WTC11 (cell line): Measurements from ENCODE around the gene AGAP1. TPM values are rescaled to one million over a fixed set of nuclear protein-coding genes. Genes with fewer than 3 reads are reported as not detected.
A peak's percentile ranks its signal among the peaks of the same experiment; 100 is the strongest.

Source experiments
- ATAC-seq: fragments of 200-7000 bp; cut with Tn5 transposase; 2 replicates; pipeline ENCODE4 v1.10.0; 2021; ENCODE audit warnings: mild to moderate bottlenecking, moderate library complexity
- CTCF ChIA-PET: fragments of 300-600 bp; sonication (Branson Sonifier 250); formaldehyde crosslinking; loops from one replicate; lab custom pipeline; 2021; ENCODE audit warnings: antibody characterized with exemption; lab: Charles Lee
- POLR2A ChIA-PET: fragments of 350-600 bp; sonication (Branson Sonifier 250); formaldehyde crosslinking; loops from one replicate; lab custom pipeline; 2021; ENCODE audit warnings: antibody characterized with exemption; lab: Charles Lee
- DNase-seq: peaks from one replicate; pipeline ENCODE4 v3.0.0; 2021; ENCODE audit warnings: low spot score
- H3K27ac Mint-ChIP-seq: 2 replicates; pipeline ENCODE4 v1.8.0; 2021; ENCODE audit warnings: mixed read lengths
- H3K27me3 Mint-ChIP-seq: 2 replicates; pipeline ENCODE4 v1.8.0; 2021; ENCODE audit warnings: low read depth, mild to moderate bottlenecking, moderate library complexity, mixed read lengths
- H3K36me3 Mint-ChIP-seq: 2 replicates; pipeline ENCODE4 v1.8.0; 2021; ENCODE audit warnings: mixed read lengths
- H3K4me1 Mint-ChIP-seq: 2 replicates; pipeline ENCODE4 v1.8.0; 2022; ENCODE audit warnings: mixed read lengths
- H3K4me3 Mint-ChIP-seq: 2 replicates; pipeline ENCODE4 v1.8.0; 2021; ENCODE audit warnings: mild to moderate bottlenecking, moderate library complexity, mixed read lengths
- H3K9me3 Mint-ChIP-seq: 2 replicates; pipeline ENCODE4 v1.8.0; 2021; ENCODE audit warnings: mixed read lengths
- ARID4B ChIP-seq: sonication (generic); formaldehyde crosslinking; IDR thresholded peaks from 2 replicates; pipeline ENCODE4 v1.8.0; 2023; ENCODE audit warnings: missing genetic modification reagents, mild to moderate bottlenecking, borderline replicate concordance
- CDX4 ChIP-seq: fragments of 250-450 bp; sonication (Bioruptor Pico); IDR thresholded peaks from 2 replicates; pipeline ENCODE4 v1.9.0; 2021; ENCODE audit warnings: moderate library complexity, mild to moderate bottlenecking, inconsistent platforms, borderline replicate concordance
- E2F1 ChIP-seq: sonication (generic); formaldehyde crosslinking; IDR thresholded peaks from 2 replicates; pipeline ENCODE4 v1.8.0; 2022; ENCODE audit warnings: mild to moderate bottlenecking, missing genetic modification reagents
- EMX1 ChIP-seq: fragments of 250-450 bp; sonication (Bioruptor Pico); IDR thresholded peaks from 2 replicates; pipeline ENCODE4 v1.8.0; 2021; ENCODE audit warnings: mild to moderate bottlenecking
- GABPB1 ChIP-seq: sonication (generic); formaldehyde crosslinking; IDR thresholded peaks from 2 replicates; pipeline ENCODE4 v1.8.1; 2023; ENCODE audit warnings: mild to moderate bottlenecking, missing genetic modification reagents
- IRF1 ChIP-seq: sonication (generic); formaldehyde crosslinking; IDR thresholded peaks from 2 replicates; pipeline ENCODE4 v1.8.0; 2023; ENCODE audit warnings: missing genetic modification reagents
- MAX ChIP-seq: sonication (generic); formaldehyde crosslinking; IDR thresholded peaks from 2 replicates; pipeline ENCODE4 v1.8.0; 2022; ENCODE audit warnings: mild to moderate bottlenecking, missing genetic modification reagents
- MYBL2 ChIP-seq: sonication (generic); formaldehyde crosslinking; IDR thresholded peaks from 2 replicates; pipeline ENCODE4 v1.8.1; 2023; ENCODE audit warnings: mild to moderate bottlenecking, moderate library complexity, missing genetic modification reagents
- TEAD1 ChIP-seq: sonication (generic); formaldehyde crosslinking; IDR thresholded peaks from 2 replicates; pipeline ENCODE4 v1.8.0; 2022; ENCODE audit warnings: mild to moderate bottlenecking, missing genetic modification reagents
- ZNF138 ChIP-seq: sonication (generic); formaldehyde crosslinking; conservative IDR thresholded peaks from 2 replicates; pipeline ENCODE4 v1.8.1; 2022; ENCODE audit warnings: mild to moderate bottlenecking, moderate library complexity, missing genetic modification reagents
- ZNF416 ChIP-seq: fragments of 250-450 bp; sonication (Bioruptor Pico); IDR thresholded peaks from 2 replicates; pipeline ENCODE4 v1.9.0; 2021; ENCODE audit warnings: mild to moderate bottlenecking, inconsistent platforms
- ZSCAN18 ChIP-seq: fragments of 250-450 bp; sonication (Bioruptor Pico); IDR thresholded peaks from 2 replicates; pipeline ENCODE4 v2.1.2; 2022; ENCODE audit warnings: mild to moderate bottlenecking, moderate library complexity
- total RNA-seq: library from RNA; stranded (reverse); gene quantifications from 3 replicates; pipeline ENCODE4 v1.2.3, GENCODE V29; 2021

Gene AGAP1
- total RNA-seq, 1 experiment from 2014 or later: 49.3 TPM

- no peaks in the 10 kb centered on the region for H3K27me3 Mint-ChIP-seq
- DNase-seq: no peak
- no peak overlapping the region for H3K27ac Mint-ChIP-seq
- ChIA-PET CTCF (no interaction called here), POLR2A (no interaction called here)
- no peak for ATAC-seq
- peaks cover 3% of the 10 kb centered on the region for H3K36me3 Mint-ChIP-seq
- H3K4me3 Mint-ChIP-seq: no peak overlapping the region
- TF ChIP-seq EMX1 (CRISPR knock-in tag): no peak
- no peak for TF ChIP-seq GABPB1 (CRISPR knock-in tag)
- TF ChIP-seq TEAD1 (CRISPR knock-in tag): no peak
- no peak for TF ChIP-seq ZNF138
- no peak for TF ChIP-seq MYBL2 (CRISPR knock-in tag)
- no peak for TF ChIP-seq ARID4B (CRISPR knock-in tag)
- TF ChIP-seq ZSCAN18 (CRISPR knock-in tag): no peak
- no peak for TF ChIP-seq CDX4 (CRISPR knock-in tag)
- H3K9me3 Mint-ChIP-seq: peaks cover 4% of the 10 kb centered on the region; the same call in 1 of the 2 replicates
- H3K4me1 Mint-ChIP-seq: peaks cover 45% of the 10 kb centered on the region
Measured at GRCh38 chr2:235986361-235986760, 492.5 kb downstream of the AGAP1 start.

GRCh38 chr2:235988271-235989015 is 494.6 kb downstream of the AGAP1 start:
- ATAC-seq: no peak
- CTCF ChIA-PET: interaction anchor here (1.0 to 2.8 kb wide), 4 partner anchors 190 to 226 kb away, joined by 3 to 14 read pairs (median 4); no protein-coding TSS in a partner anchor
- Mint-ChIP-seq H3K27me3 (no peaks in the 10 kb centered on the region), H3K4me1 (peaks cover 40% of the 10 kb centered on the region), H3K36me3 (peaks cover 3% of the 10 kb centered on the region)
- POLR2A ChIA-PET: interaction anchor here (1.0 kb wide), 1 partner anchor 183 kb away, joined by 3 read pairs; no protein-coding TSS in a partner anchor
- TF ChIP-seq IRF1 (CRISPR knock-in tag) (no peak), ZNF416 (CRISPR knock-in tag) (no peak), E2F1 (CRISPR knock-in tag) (no peak), MAX (CRISPR knock-in tag) (0 out of 2 replicates have a peak, but pooled peaks have one; percentile 19)
- TF ChIP-seq, all 79 proteins: peak for 1
- Mint-ChIP-seq H3K9me3 (peaks cover 4% of the 10 kb centered on the region; the same call in 1 of the 2 replicates), H3K4me3 (no peak overlapping the region), H3K27ac (no peak overlapping the region)
- no peak for DNase-seq
